OCI-LY7 (cell line): Measurements from ENCODE around the gene TMPO. TPM values are rescaled to one million over a fixed set of nuclear protein-coding genes. Genes with fewer than 3 reads are reported as not detected.
"Not testable (repeated sequence)": the region's sequence is repeated elsewhere in the genome, so short reads cannot be mapped to it uniquely, and the experiment has no call there.

ENCODE experiments used
- BruUV-seq: library from RNA; stranded (reverse); fragments of 400-500 nt; replicated peaks from 2 replicates; lab custom pipeline; 2021; lab: Mats Ljungman, UMichigan
- CTCF ChIA-PET: fragments of 300-600 bp; sonication (Branson Sonifier 250); formaldehyde crosslinking; loops from one replicate; lab custom pipeline; 2022; ENCODE audit warnings: antibody characterized with exemption; ENCODE audit not compliant: unreplicated experiment; lab: Charles Lee
- POLR2A ChIA-PET: fragments of 300-600 bp; sonication (Branson Sonifier 250); formaldehyde crosslinking; loops from one replicate; lab custom pipeline; 2022; ENCODE audit warnings: antibody characterized with exemption; lab: Charles Lee
- DNase-seq: peaks from one replicate; pipeline ENCODE4 v3.0.0-alpha.2; 2015; ENCODE audit warnings: low spot score
- H2AFZ ChIP-seq: fragments of 200-600 bp; sonication (generic), shearing (Covaris generic); 2 replicates; pipeline ENCODE4 v1.6.1; 2014; ENCODE audit warnings: mild to moderate bottlenecking, antibody characterized with exemption, low read length, moderate library complexity
- H3K27ac ChIP-seq: fragments of 200-600 bp; sonication (generic); 2 replicates; pipeline ENCODE4 v1.5.1; 2014; ENCODE audit warnings: mixed run types, low read depth, mild to moderate bottlenecking, moderate library complexity, low read length, inconsistent platforms; ENCODE audit not compliant: poor library complexity, severe bottlenecking
- H3K36me3 ChIP-seq: fragments of 200-600 bp; sonication (generic); 2 replicates; pipeline ENCODE4 v1.6.1; 2014; ENCODE audit warnings: mild to moderate bottlenecking, antibody characterized with exemption, low read length, moderate library complexity, mixed read lengths; ENCODE audit not compliant: insufficient read depth
- H3K4me1 ChIP-seq: fragments of 200-600 bp; sonication (generic); 2 replicates; pipeline ENCODE4 v1.5.1; 2014; ENCODE audit warnings: mild to moderate bottlenecking, low read length; ENCODE audit not compliant: insufficient read depth, poor library complexity, severe bottlenecking
- H3K4me2 ChIP-seq: fragments of 200-600 bp; sonication (generic); 2 replicates; pipeline ENCODE4 v1.6.1; 2014; ENCODE audit warnings: mild to moderate bottlenecking, low read length
- H3K4me3 ChIP-seq: fragments of 200-600 bp; sonication (generic); 2 replicates; pipeline ENCODE4 v1.5.1; 2014; ENCODE audit warnings: mild to moderate bottlenecking, low read depth, low read length; ENCODE audit not compliant: poor library complexity, severe bottlenecking
- H3K79me2 ChIP-seq: fragments of 200-600 bp; sonication (generic); 2 replicates; pipeline ENCODE4 v1.6.1; 2016; ENCODE audit warnings: low read depth, mild to moderate bottlenecking, low read length, moderate library complexity, mixed read lengths; ENCODE audit not compliant: insufficient read depth
- H3K9me2 ChIP-seq: fragments of 200-600 bp; sonication (generic); 2 replicates; pipeline ENCODE4 v1.6.1; 2016; ENCODE audit warnings: mild to moderate bottlenecking, low read length, mixed read lengths; ENCODE audit not compliant: insufficient read depth
- H3K9me3 ChIP-seq: fragments of 200-600 bp; sonication (generic); 2 replicates; pipeline ENCODE4 v1.6.1; 2014; ENCODE audit warnings: mild to moderate bottlenecking, mixed run types, low read length, mixed read lengths
- H4K20me1 ChIP-seq: fragments of 200-600 bp; sonication (generic); 2 replicates; pipeline ENCODE4 v1.6.1; 2014; ENCODE audit warnings: mild to moderate bottlenecking, antibody characterized with exemption, low read length, moderate library complexity, mixed read lengths; ENCODE audit not compliant: insufficient read depth
- CTCF ChIP-seq: fragments of 200-600 bp; sonication (generic); conservative IDR thresholded peaks from 2 replicates; pipeline ENCODE4 v1.5.1; 2014; ENCODE audit warnings: mild to moderate bottlenecking, antibody characterized with exemption, low read length, moderate library complexity, mixed read lengths
- EZH2phosphoT487 ChIP-seq: fragments of 200-600 bp; sonication (generic); IDR thresholded peaks from 2 replicates; pipeline ENCODE4 v1.6.1; 2018; ENCODE audit warnings: low read depth, borderline replicate concordance, mild to moderate bottlenecking, mixed run types, antibody characterized with exemption, low read length, moderate library complexity, mixed read lengths
- intact Hi-C: fragments of 100-400 bp; cut with micrococcal nuclease; formaldehyde crosslinking; loops from one replicate; pipeline ENCODE4 v1.10.0; 2022; ENCODE audit not compliant: unreplicated experiment
- total RNA-seq, 2 experiments: library from RNA; depleted of rRNA in 1 of 2; stranded (reverse); fragments of >200 nt in 1 of 2; shearing (Covaris generic) in 1 of 2; gene quantifications; 2 replicates each; pipeline ENCODE4 v1.2.3, GENCODE V29; 2014 to 2022

The TMPO gene
- total RNA-seq, 2 experiments from 2014 or later = 389 to 402 TPM

GRCh38 chr12:98575013-98575412, 59.6 kb downstream of the TMPO start:
- Histone ChIP-seq H3K4me1 (no peaks in the 10 kb centered on the region), H3K79me2 (no peaks in the 10 kb centered on the region), H2AFZ (no peak overlapping the region), H3K4me3 (no peak overlapping the region), H3K27ac (no peak overlapping the region), H3K9me2 (no peaks in the 10 kb centered on the region), H3K36me3 (no peaks in the 10 kb centered on the region), H3K9me3 (no peaks in the 10 kb centered on the region), H4K20me1 (no peaks in the 10 kb centered on the region), H3K4me2 (no peak overlapping the region)
- intact Hi-C loops = no loop called here
- no TSS peak for BruUV-seq
- POLR2A ChIA-PET = interaction anchor here (1.0 to 1.5 kb wide), 4 partner anchors 9 to 61 kb away, joined by 3 to 6 read pairs (median 4); partner anchors contain the start of gene SLC25A3
- no peak for DNase-seq
- TF ChIP-seq EZH2phosphoT487 (no peak), CTCF (no peak)
- CTCF ChIA-PET = interaction anchor here (0.5 to 1.1 kb wide), 2 partner anchors 16 to 33 kb away, joined by 3 to 4 read pairs; no protein-coding TSS in a partner anchor

- POLR2A ChIA-PET, CTCF ChIA-PET, H3K4me2 ChIP-seq, H4K20me1 ChIP-seq, H3K36me3 ChIP-seq, BruUV-seq, H2AFZ ChIP-seq, intact Hi-C loops, H3K79me2 ChIP-seq, H3K27ac ChIP-seq, H3K9me2 ChIP-seq, DNase-seq, H3K4me1 ChIP-seq, H3K4me3 ChIP-seq, H3K9me3 ChIP-seq: not testable (repeated sequence)
Observed at GRCh38 chr12:98576795-98577194, 61.4 kb downstream of the TMPO start.

- no peak overlapping the region for H3K4me2 ChIP-seq
- no peaks in the 10 kb centered on the region for H4K20me1 ChIP-seq
- no peaks in the 10 kb centered on the region for H3K9me3 ChIP-seq
- H3K9me2 ChIP-seq = no peaks in the 10 kb centered on the region
- H3K4me1 ChIP-seq = no peaks in the 10 kb centered on the region
- H3K79me2 ChIP-seq = no peaks in the 10 kb centered on the region
- CTCF ChIA-PET = no interaction called here
- no peak overlapping the region for H2AFZ ChIP-seq
- POLR2A ChIA-PET = no interaction called here
- TF ChIP-seq CTCF = no peak
- TF ChIP-seq EZH2phosphoT487 = no peak
- H3K27ac ChIP-seq = no peak overlapping the region
- intact Hi-C loops = no loop called here
- H3K36me3 ChIP-seq = no peaks in the 10 kb centered on the region
- no TSS peak for BruUV-seq
- no peak overlapping the region for H3K4me3 ChIP-seq
- DNase-seq = no peak
Observed at GRCh38 chr12:98578392-98578791, 63.0 kb downstream of the TMPO start.
